ENCODE results near the gene GGT7.

DNA sequence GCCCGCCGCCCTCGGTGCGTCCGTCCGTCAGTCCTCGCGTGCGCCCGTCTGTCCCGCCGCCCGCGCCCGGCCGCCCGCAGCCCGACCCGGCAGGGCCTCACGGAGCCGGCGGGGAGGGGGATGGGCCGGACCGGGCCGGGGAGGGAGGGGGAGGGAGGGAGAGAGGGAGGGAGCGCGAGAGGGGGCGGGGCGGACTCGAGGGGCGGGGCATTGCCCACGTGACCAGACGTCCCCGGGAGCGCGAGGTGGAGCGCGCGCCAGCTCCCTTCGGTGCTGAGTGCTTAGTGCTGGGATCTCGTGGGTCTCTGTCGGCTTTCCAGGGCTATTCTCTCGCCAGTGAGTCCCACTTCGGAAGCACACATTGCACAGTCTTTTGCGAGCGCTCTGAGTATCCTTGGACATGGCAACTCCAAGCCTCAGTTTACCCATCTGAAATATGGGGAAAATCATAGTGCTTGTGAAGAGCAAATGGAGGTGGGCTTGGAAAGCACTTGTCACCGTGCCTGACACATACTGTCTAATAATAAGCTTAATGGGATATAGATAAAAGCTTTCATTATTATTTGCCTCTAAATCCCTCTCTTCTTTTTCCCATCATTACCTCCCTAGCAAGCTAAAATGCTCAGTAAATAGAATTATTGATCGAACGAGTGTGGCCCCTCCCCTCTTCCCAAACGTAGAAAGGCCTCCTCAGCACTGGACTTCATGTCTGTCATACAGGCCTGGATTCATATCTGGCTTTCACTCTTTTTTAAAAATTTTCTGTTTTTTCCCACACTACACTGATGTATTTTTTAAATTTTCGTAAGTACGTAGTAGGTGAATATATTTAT lies 46.9 kb downstream of the GGT7 start, which contains the start of gene NCOA6:
- TF ChIP-seq NR2C2 (CRISPR knock-in tag; IDR thresholded peaks at IDR 0.05) (no peak), CREM (CRISPR knock-in tag; IDR thresholded peaks at IDR 0.05) (no peak), ZNF423 (CRISPR knock-in tag; IDR thresholded peaks at IDR 0.05) (no peak), CDX4 (CRISPR knock-in tag; IDR thresholded peaks at IDR 0.05; ENCODE audit: borderline replicate concordance) (no peak), ESRRA (CRISPR knock-in tag; IDR thresholded peaks at IDR 0.05; ENCODE audit: borderline replicate concordance) (no peak), CBFB (CRISPR knock-in tag; IDR thresholded peaks at IDR 0.05; ENCODE audit: low read depth) (no peak), MAX (CRISPR knock-in tag; IDR thresholded peaks at IDR 0.05) (no peak), USF2 (CRISPR knock-in tag; IDR thresholded peaks at IDR 0.05) (peak; percentile 93), SP1 (CRISPR knock-in tag; conservative IDR thresholded peaks at IDR 0.05) (no peak; the same call in none of the 2 replicates)
- TF ChIP-seq, protein P1, sequence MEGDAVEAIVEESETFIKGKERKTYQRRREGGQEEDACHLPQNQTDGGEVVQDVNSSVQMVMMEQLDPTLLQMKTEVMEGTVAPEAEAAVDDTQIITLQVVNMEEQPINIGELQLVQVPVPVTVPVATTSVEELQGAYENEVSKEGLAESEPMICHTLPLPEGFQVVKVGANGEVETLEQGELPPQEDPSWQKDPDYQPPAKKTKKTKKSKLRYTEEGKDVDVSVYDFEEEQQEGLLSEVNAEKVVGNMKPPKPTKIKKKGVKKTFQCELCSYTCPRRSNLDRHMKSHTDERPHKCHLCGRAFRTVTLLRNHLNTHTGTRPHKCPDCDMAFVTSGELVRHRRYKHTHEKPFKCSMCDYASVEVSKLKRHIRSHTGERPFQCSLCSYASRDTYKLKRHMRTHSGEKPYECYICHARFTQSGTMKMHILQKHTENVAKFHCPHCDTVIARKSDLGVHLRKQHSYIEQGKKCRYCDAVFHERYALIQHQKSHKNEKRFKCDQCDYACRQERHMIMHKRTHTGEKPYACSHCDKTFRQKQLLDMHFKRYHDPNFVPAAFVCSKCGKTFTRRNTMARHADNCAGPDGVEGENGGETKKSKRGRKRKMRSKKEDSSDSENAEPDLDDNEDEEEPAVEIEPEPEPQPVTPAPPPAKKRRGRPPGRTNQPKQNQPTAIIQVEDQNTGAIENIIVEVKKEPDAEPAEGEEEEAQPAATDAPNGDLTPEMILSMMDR (IDR thresholded peaks at IDR 0.05): no peak
- TF ChIP-seq, protein P2, sequence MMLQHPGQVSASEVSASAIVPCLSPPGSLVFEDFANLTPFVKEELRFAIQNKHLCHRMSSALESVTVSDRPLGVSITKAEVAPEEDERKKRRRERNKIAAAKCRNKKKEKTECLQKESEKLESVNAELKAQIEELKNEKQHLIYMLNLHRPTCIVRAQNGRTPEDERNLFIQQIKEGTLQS (CRISPR knock-in tag; conservative IDR thresholded peaks at IDR 0.05): no peak
- TF ChIP-seq, protein P3, sequence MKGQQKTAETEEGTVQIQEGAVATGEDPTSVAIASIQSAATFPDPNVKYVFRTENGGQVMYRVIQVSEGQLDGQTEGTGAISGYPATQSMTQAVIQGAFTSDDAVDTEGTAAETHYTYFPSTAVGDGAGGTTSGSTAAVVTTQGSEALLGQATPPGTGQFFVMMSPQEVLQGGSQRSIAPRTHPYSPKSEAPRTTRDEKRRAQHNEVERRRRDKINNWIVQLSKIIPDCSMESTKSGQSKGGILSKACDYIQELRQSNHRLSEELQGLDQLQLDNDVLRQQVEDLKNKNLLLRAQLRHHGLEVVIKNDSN (CRISPR knock-in tag; IDR thresholded peaks at IDR 0.05): peak; percentile 88
- TF ChIP-seq, protein P4, sequence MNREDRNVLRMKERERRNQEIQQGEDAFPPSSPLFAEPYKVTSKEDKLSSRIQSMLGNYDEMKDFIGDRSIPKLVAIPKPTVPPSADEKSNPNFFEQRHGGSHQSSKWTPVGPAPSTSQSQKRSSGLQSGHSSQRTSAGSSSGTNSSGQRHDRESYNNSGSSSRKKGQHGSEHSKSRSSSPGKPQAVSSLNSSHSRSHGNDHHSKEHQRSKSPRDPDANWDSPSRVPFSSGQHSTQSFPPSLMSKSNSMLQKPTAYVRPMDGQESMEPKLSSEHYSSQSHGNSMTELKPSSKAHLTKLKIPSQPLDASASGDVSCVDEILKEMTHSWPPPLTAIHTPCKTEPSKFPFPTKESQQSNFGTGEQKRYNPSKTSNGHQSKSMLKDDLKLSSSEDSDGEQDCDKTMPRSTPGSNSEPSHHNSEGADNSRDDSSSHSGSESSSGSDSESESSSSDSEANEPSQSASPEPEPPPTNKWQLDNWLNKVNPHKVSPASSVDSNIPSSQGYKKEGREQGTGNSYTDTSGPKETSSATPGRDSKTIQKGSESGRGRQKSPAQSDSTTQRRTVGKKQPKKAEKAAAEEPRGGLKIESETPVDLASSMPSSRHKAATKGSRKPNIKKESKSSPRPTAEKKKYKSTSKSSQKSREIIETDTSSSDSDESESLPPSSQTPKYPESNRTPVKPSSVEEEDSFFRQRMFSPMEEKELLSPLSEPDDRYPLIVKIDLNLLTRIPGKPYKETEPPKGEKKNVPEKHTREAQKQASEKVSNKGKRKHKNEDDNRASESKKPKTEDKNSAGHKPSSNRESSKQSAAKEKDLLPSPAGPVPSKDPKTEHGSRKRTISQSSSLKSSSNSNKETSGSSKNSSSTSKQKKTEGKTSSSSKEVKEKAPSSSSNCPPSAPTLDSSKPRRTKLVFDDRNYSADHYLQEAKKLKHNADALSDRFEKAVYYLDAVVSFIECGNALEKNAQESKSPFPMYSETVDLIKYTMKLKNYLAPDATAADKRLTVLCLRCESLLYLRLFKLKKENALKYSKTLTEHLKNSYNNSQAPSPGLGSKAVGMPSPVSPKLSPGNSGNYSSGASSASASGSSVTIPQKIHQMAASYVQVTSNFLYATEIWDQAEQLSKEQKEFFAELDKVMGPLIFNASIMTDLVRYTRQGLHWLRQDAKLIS (CRISPR knock-in tag; IDR thresholded peaks at IDR 0.05; ENCODE audit: borderline replicate concordance): no peak
